Left forelimb (tissue), 1 donor: ENCODE data around the gene DDX10.

Experiments used
- DNase-seq: peaks from one replicate; pipeline ENCODE4 v3.0.0-alpha.2; 2018; ENCODE audit warnings: low spot score

Gene DDX10

DNA sequence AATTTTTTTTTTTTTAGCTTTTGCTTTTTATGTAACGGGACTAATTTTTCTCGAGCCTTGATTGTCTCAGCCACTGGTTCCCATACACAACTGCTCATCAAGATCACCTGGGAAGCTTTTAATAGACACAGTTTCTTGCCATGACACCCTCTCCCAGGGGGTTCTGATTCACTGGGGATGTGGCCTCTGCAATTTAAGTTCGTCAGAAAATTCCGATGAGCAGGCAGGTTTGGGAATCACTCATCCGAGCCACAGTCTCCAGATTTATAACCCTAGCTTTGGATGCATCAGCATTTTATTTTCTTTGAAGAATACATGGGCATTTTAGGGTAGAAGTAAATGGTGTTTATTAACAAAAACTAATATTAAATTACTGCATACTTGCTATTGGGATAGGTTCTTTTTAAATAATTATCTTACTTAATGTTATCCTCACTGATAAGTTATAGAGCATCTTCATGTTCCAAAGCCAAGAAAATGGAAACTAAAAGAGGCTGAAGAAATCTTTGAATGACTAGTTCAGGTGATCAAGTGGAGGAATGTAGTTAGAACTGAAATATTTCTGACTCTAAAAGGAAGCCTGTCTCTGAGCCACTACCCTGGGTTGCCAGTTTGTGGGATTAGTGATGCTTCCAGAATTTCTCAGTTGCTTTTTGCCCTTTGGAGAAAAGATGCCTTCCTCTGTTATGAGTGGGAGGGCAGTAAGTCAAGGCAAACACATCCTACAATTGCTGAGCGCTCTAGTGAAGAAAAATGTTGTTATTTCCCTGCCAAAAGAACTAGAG, 319.0 kb downstream of the DDX10 start:
- DNase-seq, result no peak

DNA sequence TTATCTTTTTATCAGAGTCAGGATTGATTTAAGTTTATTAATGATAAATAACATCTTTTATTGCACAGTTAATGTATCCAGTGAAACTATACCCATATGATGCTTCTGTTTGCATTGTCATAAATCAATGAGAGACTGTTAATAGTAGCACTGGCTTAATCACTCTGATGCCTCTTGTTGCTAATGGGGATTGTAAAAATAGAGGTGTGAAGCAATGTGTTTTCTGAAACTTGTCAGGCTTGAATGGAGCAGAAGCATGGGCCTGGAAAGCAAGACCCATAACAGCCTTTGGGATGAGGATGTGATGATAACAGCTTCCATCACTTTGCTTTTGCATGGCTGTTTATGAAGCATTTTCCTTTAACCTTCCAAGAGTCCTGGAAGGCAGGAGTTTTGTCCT, 319.7 kb downstream of the DDX10 start:
- DNase-seq, result no peak

DNA sequence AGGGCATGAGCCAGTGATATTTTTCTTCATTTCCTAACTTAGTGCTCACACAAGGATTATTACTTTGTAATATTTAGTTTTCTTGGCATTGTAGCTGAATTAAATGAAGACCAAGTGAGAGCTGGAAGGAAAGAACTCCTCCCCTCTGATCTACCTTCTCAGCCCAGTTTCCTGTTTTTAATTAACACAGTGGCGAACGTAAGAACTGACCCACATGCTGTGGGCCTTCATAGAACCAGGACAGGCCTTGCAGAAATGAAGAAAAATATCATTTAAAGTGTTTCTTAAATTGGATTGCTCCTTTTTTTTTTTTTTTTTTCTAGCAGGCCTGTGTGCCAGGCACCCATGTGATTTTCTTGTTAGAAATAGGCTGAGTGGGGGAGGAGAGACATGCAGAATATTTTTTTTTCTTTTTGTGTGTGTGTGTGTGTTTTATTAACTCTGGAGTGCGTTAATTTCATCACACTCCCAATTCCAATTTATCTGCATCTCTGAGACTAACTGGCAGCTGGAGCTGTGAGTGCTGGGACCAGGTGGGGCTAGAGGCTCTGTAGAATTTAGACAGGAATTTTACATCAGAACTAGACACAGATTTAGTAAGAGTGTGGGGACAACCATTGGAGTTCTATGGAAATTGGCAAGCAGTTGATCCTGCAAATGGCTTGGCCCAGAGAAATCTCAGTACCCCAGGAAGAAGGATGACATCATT, 320.5 kb downstream of the DDX10 start:
- DNase-seq, result no peak

DNA sequence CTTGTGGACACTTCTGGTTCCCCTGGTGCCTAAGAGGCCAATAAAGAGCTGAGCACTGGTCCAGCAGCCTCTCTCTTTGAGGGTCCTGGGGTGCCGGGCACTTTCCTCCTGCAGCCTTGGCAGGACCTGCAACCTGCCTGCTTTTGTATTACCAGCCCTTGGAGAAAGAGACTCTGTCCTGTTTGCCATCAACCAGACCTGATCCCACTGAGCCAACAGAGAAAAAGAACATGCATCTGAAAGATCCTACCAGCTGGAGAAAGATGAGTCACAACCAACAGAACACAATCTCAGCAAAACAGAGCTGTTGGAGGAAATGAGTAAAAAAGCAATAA, 321.0 kb downstream of the DDX10 start:
- DNase-seq, result no peak
